DND-41 (cell line): Measurements from ENCODE around the gene ROMO1.

Experiments
- CTCF ChIP-seq: IDR thresholded peaks from 2 replicates; pipeline ENCODE4 v1.5.1; 2012; ENCODE audit warnings: borderline replicate concordance, low read length, moderate library complexity, mild to moderate bottlenecking; ENCODE audit not compliant: poor library complexity, severe bottlenecking; ENCODE audit errors: extremely low read depth
- EZH2 ChIP-seq: IDR thresholded peaks from 3 replicates; pipeline ENCODE4 v1.6.1; 2012; ENCODE audit warnings: borderline replicate concordance, low read depth, mild to moderate bottlenecking, moderate library complexity, low read length, inconsistent platforms; ENCODE audit not compliant: severe bottlenecking

DNA sequence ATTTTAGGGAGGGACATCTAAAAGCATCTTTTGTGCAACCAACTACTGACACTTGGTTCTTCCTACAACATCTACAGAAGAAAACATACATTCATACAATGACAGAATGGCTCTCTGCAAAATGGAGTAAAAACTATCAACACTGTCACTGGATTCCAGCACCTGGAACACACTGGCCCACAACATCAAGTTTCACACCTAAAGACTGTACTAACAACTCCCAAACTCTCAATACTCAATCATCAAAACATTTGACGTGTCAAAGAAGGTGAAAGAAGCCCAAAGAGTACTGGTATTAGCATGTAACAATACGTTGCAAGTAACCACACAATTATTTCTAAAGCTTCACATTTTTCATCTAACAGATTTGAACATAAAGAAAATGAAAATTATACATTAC, 36.7 kb upstream of the ROMO1 start:
- TF ChIP-seq EZH2 (no peak), CTCF (no peak)
